ENCODE results near the gene COX10. TPM values are rescaled to one million over a fixed set of nuclear protein-coding genes. Genes with fewer than 3 reads are reported as not detected.
"Not testable (repeated sequence)": the region's sequence is repeated elsewhere in the genome, so short reads cannot be mapped to it uniquely, and the experiment has no call there.

Gene COX10
- polyA plus RNA-seq, 3 donors: 4.0 to 17.5 (median 8.8) TPM

DNA sequence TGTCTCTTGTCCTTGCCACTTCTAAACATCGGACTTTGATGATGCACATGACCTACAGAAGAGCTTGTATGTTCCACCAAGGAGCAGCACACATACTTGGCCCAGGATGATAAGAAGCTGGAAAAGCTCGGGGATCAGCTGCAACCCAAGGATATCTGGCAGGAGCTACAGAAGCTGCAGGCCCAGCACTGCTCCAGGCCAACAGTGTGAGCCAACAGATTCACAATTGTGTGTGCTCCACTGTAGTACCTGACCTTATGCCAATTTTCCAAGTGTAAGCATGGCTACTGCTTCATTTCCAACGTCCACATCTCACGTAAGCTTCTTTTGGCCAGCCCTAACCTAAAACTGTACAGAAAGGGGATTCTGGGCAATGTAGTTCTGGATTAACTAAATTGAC is 83.4 kb downstream of the COX10 start:
- H3K27ac ChIP-seq (ENCODE audit: low read depth, low read length): no peak overlapping the region
- 57 to 71% (median 60%) methylated on average over 4 of the region's 4 CpGs for WGBS, 3 donors

GRCh38 chr17:14153374-14153773 is 84.1 kb downstream of the COX10 start:
- H3K27ac ChIP-seq (ENCODE audit: low read depth, low read length): no peak overlapping the region
- 42 to 74% (median 47%) methylated on average over 1 of the region's 1 CpG for WGBS, 3 donors

DNA sequence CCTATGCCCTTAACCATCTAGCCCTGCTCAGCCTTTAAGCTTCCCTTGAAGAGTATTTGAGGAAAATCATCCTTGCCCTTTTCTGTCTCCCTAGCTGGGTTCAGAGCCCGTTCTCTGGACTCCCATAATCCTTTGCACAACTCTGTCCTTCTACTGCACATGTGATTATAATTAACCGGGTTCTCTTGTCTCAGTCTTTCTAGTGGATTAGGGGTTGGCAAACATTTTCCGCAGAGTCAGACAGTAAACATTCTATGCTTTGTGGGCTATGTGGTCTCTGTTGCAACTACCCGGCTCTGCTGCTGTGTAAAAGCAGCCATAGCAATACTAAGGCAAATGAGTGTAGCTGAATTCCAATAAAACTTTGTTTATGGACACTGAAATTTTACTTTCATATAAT is 87.4 kb downstream of the COX10 start:
- 37 to 67% (median 52%) methylated on average over 4 of the region's 4 CpGs for whole genome bisulfite sequencing, 3 donors
- H3K27ac ChIP-seq (ENCODE audit: low read depth, low read length): no peak overlapping the region

GRCh38 chr17:14157822-14158221 is 88.5 kb downstream of the COX10 start:
- no peak overlapping the region for H3K27ac ChIP-seq (ENCODE audit: low read depth, low read length)
- 95 to 100% (median 97%) methylated on average over 1 of the region's 1 CpG for WGBS, 3 donors

DNA sequence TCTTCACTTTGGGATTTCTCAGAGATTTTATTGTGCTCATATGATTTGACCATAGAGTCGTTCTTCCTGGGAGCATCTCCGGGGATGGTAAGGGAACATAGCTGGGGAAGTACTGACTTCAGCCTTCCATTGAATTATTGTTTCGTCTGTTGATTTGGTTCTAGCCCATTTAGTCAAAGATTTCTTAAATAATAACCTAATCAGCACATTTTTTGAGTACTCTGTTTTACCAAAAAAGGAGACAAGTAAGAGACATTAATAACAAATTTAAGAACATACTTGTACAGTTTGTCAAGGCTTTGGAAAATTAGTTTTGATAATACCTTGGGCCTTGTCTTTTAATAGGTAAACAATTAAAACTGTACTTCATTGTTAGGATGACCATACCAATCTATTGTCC is 89.4 kb downstream of the COX10 start:
- 71 to 91% (median 81%) methylated on average over 3 of the region's 3 CpGs for WGBS, 3 donors
- H3K27ac ChIP-seq (ENCODE audit: low read depth, low read length): no peak overlapping the region

- WGBS, 3 donors: 50 to 89% (median 81%) methylated on average over 1 of the region's 1 CpG
- H3K27ac ChIP-seq (ENCODE audit: low read depth, low read length): no peak overlapping the region
Observed at GRCh38 chr17:14161419-14161818, 92.1 kb downstream of the COX10 start.

GRCh38 chr17:14165616-14166015 is 96.3 kb downstream of the COX10 start:
- WGBS, 3 donors: 84 to 92% (median 86%) methylated on average over 1 of the region's 1 CpG
- H3K27ac ChIP-seq (ENCODE audit: low read depth, low read length): no peak overlapping the region

DNA sequence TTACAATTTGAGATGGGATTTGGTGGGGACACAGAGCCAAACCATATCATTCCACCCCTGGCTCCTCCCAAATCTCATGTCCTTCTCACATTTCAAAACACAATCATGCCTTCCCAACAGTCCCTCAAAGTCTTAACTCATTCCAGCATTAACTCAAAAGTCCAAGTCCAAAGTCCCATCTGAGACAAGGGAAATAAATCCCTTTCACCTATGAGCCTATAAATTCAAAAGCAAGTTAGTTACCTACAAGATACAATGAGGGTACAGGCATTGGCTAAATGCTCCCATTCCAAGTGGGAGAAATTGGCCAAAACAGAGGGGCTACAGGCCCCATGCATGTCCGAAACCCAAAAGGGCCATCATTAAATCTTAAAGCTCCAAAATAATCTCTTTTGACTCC is 98.5 kb downstream of the COX10 start:
- not testable (repeated sequence) for H3K27ac ChIP-seq (ENCODE audit: low read depth, low read length)
- whole genome bisulfite sequencing, 3 donors: 96 to 100% (median 97%) methylated on average over 1 of the region's 1 CpG

- WGBS, 3 donors: 97 to 100% (median 97%) methylated on average over 3 of the region's 3 CpGs
Observed at GRCh38 chr17:14168582-14168981, 99.3 kb downstream of the COX10 start.

DNA sequence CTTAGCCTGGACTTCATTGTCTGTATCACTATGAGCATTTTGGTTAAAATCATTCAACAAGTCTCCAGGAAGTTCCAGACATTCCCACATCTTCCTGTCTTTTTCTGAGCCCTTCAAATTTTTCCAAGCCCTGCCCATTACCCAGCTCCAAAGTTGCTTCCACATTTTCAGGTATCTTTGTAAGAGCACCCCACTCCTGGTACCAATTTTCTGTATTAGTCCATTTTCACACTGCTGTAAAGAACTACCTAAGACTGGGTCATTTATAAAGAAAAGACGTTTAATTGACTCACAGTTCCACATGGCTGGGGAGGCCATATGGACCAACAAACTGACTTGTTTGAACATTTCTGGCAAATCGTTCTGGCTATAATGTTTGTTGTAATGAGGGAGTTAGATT is 100.0 kb downstream of the COX10 start:
- WGBS, 3 donors: 93 to 96% (median 95%) methylated on average over 2 of the region's 2 CpGs
- no peak overlapping the region for H3K27ac ChIP-seq (ENCODE audit: low read depth, low read length)

More at GRCh38 chr17:14168582-14168981, 99.3 kb downstream of the COX10 start:
- no peak overlapping the region for H3K27ac ChIP-seq (ENCODE audit: low read depth, low read length)

GRCh38 chr17:14169901-14170300 is 100.6 kb downstream of the COX10 start:
- WGBS, 3 donors: 95 to 98% (median 97%) methylated on average over 1 of the region's 1 CpG
- H3K27ac ChIP-seq (ENCODE audit: low read depth, low read length): no peak overlapping the region

- WGBS, 3 donors: 56 to 69% (median 61%) methylated on average over 3 of the region's 3 CpGs
Observed at GRCh38 chr17:14176989-14177388, 107.7 kb downstream of the COX10 start.

DNA sequence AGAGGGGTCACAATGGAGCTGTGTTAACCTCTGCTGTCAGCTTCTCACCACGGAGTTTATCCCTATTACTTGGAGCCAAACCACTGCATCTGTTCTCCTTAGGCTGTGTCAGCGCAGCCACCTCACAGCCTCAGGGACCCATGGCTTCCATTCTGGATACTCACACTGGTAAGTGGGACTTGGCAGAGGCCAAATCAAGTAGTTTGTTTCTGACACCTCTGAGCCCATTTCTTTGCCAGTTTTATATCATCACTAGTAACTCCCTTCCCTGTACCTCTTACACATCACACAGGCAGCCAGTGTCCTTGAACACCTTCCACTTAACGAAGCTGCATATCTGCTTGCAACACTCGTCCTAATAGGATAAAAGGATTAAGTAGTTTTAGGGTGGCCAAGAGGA is 108.5 kb downstream of the COX10 start:
- not testable (repeated sequence) for H3K27ac ChIP-seq (ENCODE audit: low read depth, low read length)
- 89 to 96% methylated on average over 1 of the region's 4 CpGs; no CpG with 5 or more reads in 1 of the 3 donors for WGBS, 3 donors

More at GRCh38 chr17:14176989-14177388, 107.7 kb downstream of the COX10 start:
- not testable (repeated sequence) for H3K27ac ChIP-seq (ENCODE audit: low read depth, low read length)

GRCh38 chr17:14179951-14180350 is 110.6 kb downstream of the COX10 start:
- no CpG with 5 or more reads among the region's 1 CpG for WGBS, 3 donors
- not testable (repeated sequence) for H3K27ac ChIP-seq (ENCODE audit: low read depth, low read length)

GRCh38 chr17:14182084-14182483 is 112.8 kb downstream of the COX10 start:
- H3K27ac ChIP-seq (ENCODE audit: low read depth, low read length): not testable (repeated sequence)
- 94 to 97% (median 96%) methylated on average over 6 of the region's 6 CpGs for WGBS, 3 donors

DNA sequence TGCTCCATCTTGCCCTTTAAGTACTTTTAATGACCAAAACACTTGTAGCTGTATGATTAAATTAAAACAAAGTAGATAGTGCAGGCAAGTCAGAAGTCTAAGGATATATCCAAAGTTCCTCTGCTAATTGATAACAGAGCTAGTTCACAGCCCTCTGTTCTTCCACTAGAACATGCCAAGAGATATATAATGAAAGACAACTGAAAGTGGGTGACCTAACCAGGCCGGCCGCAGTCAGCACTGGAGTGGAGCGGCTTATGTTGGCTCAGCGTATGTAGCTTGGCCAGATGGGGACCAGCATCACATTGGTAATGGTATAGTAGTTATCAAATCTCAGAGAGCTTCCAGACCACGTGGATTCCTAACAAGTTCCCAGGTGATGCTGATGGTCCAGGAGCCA is 115.2 kb downstream of the COX10 start:
- 97 to 98% methylated on average over 3 to 4 of the region's 5 CpGs; no CpG with 5 or more reads in 1 of the 3 donors for WGBS, 3 donors
- H3K27ac ChIP-seq (ENCODE audit: low read depth, low read length): not testable (repeated sequence)

- H3K27ac ChIP-seq (ENCODE audit: low read depth, low read length): not testable (repeated sequence)
- WGBS, 3 donors: 94 to 100% (median 95%) methylated on average over 1 to 2 of the region's 4 CpGs
Observed at GRCh38 chr17:14186443-14186842, 117.1 kb downstream of the COX10 start.

DNA sequence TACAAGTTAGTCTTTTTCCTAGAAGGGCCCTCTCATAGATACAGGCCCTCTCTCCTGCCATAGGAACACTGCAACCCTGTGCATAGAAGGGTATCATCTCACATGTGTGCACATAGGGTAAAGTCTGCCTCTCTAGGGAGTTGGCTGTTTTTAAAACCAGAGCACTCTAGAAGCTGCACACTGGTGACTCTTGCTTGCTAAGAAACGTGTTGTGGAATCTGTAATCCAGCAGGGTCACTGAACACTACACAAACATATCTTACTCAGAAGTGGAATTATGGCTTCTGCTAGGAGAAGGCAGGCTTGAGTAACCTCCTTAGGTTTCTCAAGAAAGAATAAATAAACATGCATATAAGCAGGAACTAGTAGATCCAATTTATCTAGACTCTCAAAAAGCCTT is 121.5 kb downstream of the COX10 start:
- 71 to 93% (median 83%) methylated on average over 1 of the region's 1 CpG for WGBS, 3 donors
- H3K27ac ChIP-seq (ENCODE audit: low read depth, low read length): not testable (repeated sequence)

GRCh38 chr17:14191469-14191868 is 122.2 kb downstream of the COX10 start:
- H3K27ac ChIP-seq (ENCODE audit: low read depth, low read length): not testable (repeated sequence)

DNA sequence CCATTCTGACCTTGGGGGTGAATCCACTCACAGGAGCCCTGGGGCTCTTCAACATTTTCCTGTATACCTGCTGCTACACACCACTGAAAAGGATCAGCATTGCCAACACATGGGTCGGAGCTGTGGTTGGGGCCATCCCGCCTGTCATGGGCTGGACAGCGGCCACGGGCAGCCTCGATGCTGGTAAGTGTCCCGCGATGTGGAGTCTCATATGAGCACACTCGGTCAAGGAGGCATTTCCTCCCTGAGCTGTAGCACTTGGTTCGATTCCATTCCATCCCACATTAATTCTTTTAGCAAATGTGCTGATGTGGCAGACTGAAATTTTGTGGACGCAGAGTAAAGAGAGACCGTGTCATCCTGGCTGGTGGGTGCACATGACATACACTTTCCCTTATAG is 122.7 kb downstream of the COX10 start:
- WGBS, 3 donors: 71 to 80% (median 76%) methylated on average over 10 of the region's 11 CpGs
- not testable (repeated sequence) for H3K27ac ChIP-seq (ENCODE audit: low read depth, low read length)

All from adipose tissue (tissue), 3 donors.